Measurements from ENCODE around the gene VPS8.
A peak's percentile ranks its signal among the peaks of the same experiment; 100 is the strongest.
"Not testable (repeated sequence)": the region's sequence is repeated elsewhere in the genome, so short reads cannot be mapped to it uniquely, and the experiment has no call there.

The VPS8 gene

DNA sequence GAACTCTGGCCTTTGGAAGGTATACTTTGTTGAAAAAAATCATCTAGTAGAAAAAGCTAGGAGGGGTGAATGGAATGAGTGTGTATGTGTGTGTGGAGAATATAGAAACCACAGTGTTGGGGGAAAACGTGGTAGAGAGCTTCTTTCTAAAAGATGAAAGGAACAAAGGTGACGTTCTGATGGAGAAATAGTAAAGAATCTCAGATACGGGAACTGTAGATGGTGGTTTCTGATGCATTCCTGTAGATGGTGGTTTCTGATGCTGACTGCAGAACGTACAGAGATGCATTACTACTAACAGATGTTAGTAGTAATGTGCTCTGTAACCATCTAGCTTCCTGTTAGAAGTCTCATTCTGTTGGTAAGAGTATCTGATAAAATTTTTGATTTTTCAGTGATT is 60.2 kb downstream of the VPS8 start:
- no peak for DNase-seq (ENCODE audit: low spot score)

- no peak for DNase-seq (ENCODE audit: low spot score)
These were observed 61.2 kb downstream of the VPS8 start for GRCh38 chr3:184873141-184873540.

DNA sequence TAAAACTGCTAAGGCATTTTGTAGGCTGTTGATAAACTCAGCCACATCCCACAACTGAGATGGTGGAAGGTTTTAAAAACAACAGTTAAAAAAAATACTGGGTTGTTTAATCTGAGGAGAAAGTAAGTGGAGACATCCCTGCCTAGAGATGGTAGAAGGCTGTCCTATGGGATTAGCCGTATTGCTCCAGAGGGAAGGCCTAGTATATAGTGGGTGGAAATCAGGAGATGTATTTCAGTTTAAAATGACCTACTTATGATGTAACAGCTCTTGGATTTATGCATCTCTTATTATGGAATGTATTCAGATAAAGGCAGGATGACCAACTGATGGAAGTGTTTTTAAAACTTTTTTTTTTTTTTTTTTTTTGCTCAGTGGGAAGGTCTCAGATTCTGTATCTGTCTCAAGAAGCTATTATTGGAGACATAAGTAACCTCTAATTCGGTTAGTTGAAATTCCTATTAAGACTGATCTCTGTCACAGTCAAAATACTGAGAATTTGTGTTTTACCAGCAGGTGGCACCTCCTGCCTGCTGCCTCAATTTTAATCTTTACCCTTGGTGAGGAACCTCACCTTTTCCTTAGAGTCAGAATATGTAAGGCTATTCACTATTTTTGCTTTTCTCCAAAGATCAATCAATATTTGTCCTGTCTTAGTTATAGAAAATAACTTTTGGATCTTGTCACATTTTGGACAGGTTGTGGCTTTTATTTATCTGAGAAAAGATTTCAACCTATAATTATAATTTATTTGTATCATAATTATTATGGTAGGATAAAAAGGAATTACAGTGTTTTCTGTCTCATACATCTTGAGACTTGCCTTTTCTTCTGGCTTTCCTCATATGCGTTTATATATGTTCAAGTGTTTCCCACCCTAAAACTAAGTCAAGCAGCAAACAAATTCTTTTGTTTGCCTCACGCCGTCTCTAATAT is 63.0 kb downstream of the VPS8 start:
- peak; percentile 17 for DNase-seq (ENCODE audit: low spot score)

GRCh38 chr3:184880276-184881019 is 68.5 kb downstream of the VPS8 start:
- no peak for DNase-seq (ENCODE audit: low spot score)

GRCh38 chr3:184884359-184885017 is 72.5 kb downstream of the VPS8 start:
- no peak for DNase-seq (ENCODE audit: low spot score)

- DNase-seq (ENCODE audit: low spot score): no peak
These were observed 73.1 kb downstream of the VPS8 start for GRCh38 chr3:184885112-184885511.

DNA sequence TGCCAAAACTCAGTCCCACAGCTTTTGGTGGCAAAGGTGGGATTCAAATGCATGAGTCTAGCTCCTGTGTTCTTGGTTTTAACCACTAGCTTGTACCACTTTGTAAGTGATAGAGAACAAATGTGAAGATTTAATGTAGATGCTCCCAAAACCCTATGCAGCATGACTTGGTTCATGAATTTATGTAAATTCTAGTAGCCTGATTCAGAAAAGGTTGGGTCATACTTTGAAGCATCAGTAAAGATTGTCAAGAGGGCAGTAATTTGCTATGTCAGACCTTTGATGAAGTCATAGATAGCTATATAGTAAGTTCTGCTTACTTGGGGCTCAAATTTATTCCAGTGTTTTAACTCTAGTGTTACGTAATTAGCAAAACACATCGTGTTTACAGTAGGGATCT is 75.6 kb downstream of the VPS8 start:
- no peak for DNase-seq (ENCODE audit: low spot score)

DNA sequence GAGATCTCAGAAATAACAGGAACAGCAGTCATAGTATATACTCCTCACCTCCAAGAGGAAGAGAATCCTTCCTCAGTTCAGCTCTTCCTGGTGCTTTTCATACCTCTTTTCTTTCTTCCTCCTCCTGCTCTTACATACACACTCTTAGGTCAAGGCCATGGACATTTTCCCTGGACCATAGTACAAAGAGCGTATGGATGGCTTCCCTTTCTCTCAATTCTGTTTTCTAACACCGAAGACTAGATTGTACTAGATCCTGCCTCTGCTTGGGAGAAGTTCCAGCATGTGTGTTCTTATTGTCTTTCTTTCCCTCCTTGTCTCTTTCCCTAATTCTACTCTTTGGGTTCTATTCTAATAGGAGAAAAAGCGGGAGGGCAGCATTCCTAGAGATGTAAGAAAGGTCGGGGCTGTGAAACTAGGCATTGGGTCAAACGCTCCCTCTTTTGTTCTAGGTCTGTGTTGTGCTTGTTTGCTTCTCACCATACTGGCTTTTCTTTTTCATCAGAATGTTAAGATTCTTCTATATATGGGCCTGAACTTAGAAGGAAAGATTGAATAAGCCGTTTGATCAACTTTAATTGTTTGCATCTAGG is 77.4 kb downstream of the VPS8 start:
- no peak for DNase-seq (ENCODE audit: low spot score)

GRCh38 chr3:184894051-184894450 is 82.1 kb downstream of the VPS8 start:
- no peak for DNase-seq (ENCODE audit: low spot score)

- DNase-seq (ENCODE audit: low spot score): no peak
These were observed 83.4 kb downstream of the VPS8 start for GRCh38 chr3:184895350-184895749.

- DNase-seq (ENCODE audit: low spot score): no peak
These were observed 84.4 kb downstream of the VPS8 start for GRCh38 chr3:184896336-184896735.

DNA sequence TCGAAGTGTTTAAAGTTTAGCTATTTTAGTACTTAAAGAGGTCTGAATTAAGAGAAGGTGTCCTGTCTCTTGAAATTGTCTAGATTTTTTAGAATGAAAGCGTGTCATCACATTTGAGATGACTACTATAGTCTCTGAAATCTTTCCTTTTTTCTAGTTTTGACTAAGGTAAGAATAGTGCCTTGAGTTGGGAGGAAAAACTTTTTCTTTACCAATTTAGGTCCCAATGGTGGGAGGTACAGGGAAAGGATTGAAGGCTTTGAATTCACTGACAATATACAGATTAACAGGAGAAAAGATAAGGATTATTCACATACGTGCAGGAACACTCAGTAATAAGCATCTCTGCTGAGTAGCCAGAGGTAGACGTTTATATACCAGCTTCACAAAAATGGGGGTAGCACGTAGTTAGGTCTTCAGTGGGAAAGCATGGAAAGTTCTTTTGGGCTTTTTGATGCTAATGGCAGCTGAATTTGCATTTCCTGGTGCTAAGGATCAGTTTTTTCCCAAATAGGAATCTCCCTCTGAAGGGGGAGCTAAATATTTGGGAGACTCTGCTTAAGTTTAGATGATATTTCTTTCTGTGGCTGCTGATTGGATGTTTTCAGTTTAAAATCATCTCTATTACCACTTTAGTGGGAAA is 88.1 kb downstream of the VPS8 start:
- no peak for DNase-seq (ENCODE audit: low spot score)

- not testable (repeated sequence) for DNase-seq (ENCODE audit: low spot score)
These were observed 95.1 kb downstream of the VPS8 start for GRCh38 chr3:184907031-184907430.

DNA sequence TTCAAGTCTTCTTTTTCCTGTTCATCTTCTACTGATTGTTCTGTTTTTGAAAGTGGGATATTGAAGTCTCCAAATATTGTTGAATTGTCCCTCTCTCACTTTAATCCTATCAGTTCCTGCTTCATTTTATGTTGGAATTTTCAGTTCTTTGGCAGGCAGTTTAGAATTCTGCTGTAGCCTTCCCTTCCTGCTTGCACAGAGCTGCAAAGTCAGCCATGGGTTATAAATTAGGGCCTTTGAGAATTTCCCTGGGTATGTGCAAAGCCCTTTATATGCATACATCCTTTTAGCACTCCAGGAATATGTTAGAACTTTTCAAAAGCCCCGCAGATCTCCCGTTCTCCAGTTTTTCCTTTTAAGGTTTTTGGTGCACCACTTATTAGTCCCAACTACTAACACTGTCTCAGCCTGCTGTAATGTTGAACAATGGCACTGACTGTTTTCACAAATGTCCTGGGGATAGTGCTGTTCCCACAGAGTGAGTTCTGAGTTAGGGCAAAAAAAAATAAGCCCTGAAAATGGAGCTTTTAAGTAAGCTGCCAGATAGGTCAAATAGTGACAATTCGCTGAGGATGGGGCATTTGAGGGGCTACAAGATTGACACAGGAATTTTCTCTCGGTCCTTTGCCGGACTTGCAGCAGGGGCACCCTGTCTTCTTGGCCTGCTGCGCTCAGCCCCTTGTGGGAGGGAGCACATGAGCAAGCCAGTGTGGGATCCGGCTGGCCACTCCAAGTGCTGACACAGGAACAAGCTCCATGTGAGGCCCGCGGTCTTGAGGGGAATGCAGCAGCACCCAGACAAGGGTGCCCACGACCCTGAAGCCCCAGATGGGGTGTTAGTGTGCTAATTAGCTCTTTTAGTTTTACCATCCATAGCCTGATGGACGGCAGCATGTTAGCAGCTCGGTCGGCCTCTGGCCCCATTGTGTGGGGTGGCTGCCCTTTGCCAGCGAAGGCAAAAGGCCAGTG is 96.0 kb downstream of the VPS8 start:
- no peak for DNase-seq (ENCODE audit: low spot score)

GRCh38 chr3:184908859-184909258 is 96.9 kb downstream of the VPS8 start:
- DNase-seq (ENCODE audit: low spot score): no peak

DNA sequence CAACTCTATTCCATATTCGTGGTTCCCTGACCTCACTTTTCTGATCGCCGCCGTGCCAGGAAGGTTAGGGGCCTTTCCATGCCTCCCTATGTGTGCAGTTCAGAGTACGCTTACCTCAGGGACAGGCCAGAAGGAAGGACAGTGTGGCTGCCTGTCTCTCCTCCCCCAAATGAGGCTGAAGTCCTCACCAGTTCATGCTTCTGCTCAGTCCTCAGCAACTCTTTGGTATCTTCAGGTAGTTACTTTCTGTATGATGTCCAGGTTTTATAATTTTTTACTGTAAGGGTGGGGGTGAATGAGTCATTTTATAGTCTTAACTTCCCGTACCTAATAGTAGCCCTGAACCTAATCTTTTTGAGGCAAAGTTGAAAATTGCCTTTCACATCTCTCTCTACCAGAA is 98.7 kb downstream of the VPS8 start:
- DNase-seq (ENCODE audit: low spot score): no peak

DNA sequence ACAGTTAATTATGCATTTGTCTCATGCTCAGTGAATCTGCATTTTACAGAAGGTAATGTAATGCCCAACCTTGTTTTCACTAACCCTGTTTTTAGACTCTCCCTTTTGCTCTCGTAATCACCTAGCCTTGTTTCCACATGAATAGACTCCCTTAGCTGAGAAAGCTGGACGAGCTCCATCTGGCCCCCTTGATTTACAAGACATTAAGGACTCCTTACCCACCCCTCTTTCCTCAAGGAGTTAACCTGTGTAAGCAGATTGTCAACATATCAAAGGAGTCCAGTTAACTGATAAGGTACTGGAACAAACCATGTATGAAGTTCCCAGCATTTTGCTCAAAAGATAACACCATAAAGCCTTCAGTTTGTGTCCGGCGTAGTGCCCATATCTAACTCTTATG is 99.6 kb downstream of the VPS8 start:
- DNase-seq (ENCODE audit: low spot score): no peak

- no peak for DNase-seq (ENCODE audit: low spot score)
These were observed 100.2 kb downstream of the VPS8 start for GRCh38 chr3:184912163-184912562.

- DNase-seq (ENCODE audit: low spot score): no peak
These were observed 102.7 kb downstream of the VPS8 start for GRCh38 chr3:184914628-184915027.

DNA sequence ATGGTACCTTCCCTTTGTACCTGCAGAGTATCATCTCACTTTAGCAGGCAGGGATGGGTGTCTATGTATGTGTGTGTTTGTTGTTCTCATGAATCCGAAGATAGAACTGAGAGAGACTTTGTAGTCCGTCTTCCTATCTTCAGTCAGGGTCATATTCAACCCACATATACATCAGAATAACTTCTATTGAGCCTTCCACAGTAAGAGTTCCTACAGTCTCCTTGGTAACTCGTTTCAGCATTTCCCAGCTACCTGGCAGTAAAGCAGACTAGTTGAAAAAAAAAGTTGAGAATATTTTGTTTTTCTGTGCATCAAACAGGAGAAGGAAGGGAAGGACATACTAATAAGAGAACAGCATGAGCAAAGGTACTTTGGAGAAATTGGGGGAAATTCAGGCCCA is 106.8 kb downstream of the VPS8 start:
- no peak for DNase-seq (ENCODE audit: low spot score)

- no peak for DNase-seq (ENCODE audit: low spot score)
These were observed 107.7 kb downstream of the VPS8 start for GRCh38 chr3:184919651-184920050.
